Activated naive CD8-positive, alpha-beta T cell treated with anti-CD3 and anti-CD28 coated beads, Interleukin-2, amount 10 ng/mL, durations not matched to agents 7 days and 5 days (primary cell): Measurements from ENCODE around the gene RRM2. TPM values are rescaled to one million over a fixed set of nuclear protein-coding genes. Genes with fewer than 3 reads are reported as not detected.

Experiments used
- ATAC-seq: fragments of 150-1000 bp; cut with Tn5 transposase; one replicate; pipeline ENCODE4 v1.10.0; 2021; ENCODE audit warnings: low read depth, moderate library complexity
- POLR2A ChIA-PET: fragments of 350-600 bp; sonication (Branson Sonifier 250); formaldehyde crosslinking; loops from one replicate; lab custom pipeline; 2021; ENCODE audit warnings: antibody characterized with exemption; lab: Charles Lee
- DNase-seq: peaks from one replicate; pipeline ENCODE4 v3.0.0; 2021
- H3K27ac Mint-ChIP-seq: one replicate; pipeline ENCODE4 v1.8.0; 2022; ENCODE audit warnings: mild to moderate bottlenecking, mixed read lengths
- H3K27me3 Mint-ChIP-seq: one replicate; pipeline ENCODE4 v1.8.0; 2022; ENCODE audit warnings: mild to moderate bottlenecking, moderate library complexity, mixed read lengths
- H3K36me3 Mint-ChIP-seq: one replicate; pipeline ENCODE4 v1.8.0; 2021; ENCODE audit warnings: mild to moderate bottlenecking, mixed read lengths
- H3K4me1 Mint-ChIP-seq: one replicate; pipeline ENCODE4 v1.8.0; 2021; ENCODE audit warnings: mixed read lengths
- H3K4me3 Mint-ChIP-seq: one replicate; pipeline ENCODE4 v1.8.0; 2022; ENCODE audit warnings: mild to moderate bottlenecking, moderate library complexity, mixed read lengths
- H3K9me3 Mint-ChIP-seq: one replicate; pipeline ENCODE4 v1.8.0; 2021; ENCODE audit warnings: mixed read lengths
- total RNA-seq, 2 experiments: library from RNA; stranded (reverse); gene quantifications; one replicate each; pipeline ENCODE4 v1.2.3, GENCODE V29; 2021

Gene RRM2
- total RNA-seq, 2 experiments from 2014 or later = 320 to 355 TPM

- no peaks in the 10 kb centered on the region for H3K27me3 Mint-ChIP-seq
- H3K4me3 Mint-ChIP-seq = peak overlapping the region; percentile 93
- no peaks in the 10 kb centered on the region for H3K9me3 Mint-ChIP-seq
- POLR2A ChIA-PET = interaction anchor here (0.5 to 2.9 kb wide), 5 partner anchors 8 to 284 kb away, joined by 3 to 15 read pairs (median 6); no protein-coding TSS in a partner anchor
- H3K36me3 Mint-ChIP-seq = peaks cover 70% of the 10 kb centered on the region
- DNase-seq = no peak
- ATAC-seq = no peak
- peaks cover 53% of the 10 kb centered on the region for H3K4me1 Mint-ChIP-seq
- no peak overlapping the region for H3K27ac Mint-ChIP-seq
Observed at GRCh38 chr2:10126632-10127026, 4.1 kb downstream of the RRM2 start.

DNA sequence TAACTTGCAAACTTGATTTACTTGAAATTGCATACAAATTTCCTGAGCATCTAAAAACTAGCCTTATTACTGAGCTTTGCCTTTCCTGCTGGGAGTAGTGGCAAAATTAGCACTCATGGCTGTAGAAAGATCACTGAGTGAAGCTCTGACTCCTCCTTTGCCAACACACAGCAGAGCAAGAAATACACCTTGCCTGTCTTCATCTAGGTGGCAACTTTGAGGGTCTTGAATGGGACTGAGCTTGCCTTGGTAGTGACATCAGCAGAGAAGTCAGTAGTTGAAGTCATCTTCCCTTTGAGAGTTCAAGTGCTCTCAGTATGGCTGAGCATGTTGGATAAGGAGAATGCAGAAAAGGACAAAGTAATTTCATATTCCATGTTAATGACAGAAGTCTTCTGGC is 5.9 kb downstream of the RRM2 start:
- POLR2A ChIA-PET = interaction anchor here (0.8 to 2.0 kb wide), 4 partner anchors 10 to 296 kb away, joined by 3 to 12 read pairs (median 6); no protein-coding TSS in a partner anchor
- Mint-ChIP-seq H3K9me3 (no peaks in the 10 kb centered on the region), H3K27ac (peak overlapping the region; percentile 56), H3K4me1 (peaks cover 62% of the 10 kb centered on the region), H3K36me3 (peaks cover 71% of the 10 kb centered on the region), H3K27me3 (no peaks in the 10 kb centered on the region), H3K4me3 (peak overlapping the region; percentile 93)
- DNase-seq (no peak), ATAC-seq (no peak)

GRCh38 chr2:10129490-10129889 is 7.0 kb downstream of the RRM2 start:
- peaks cover 61% of the 10 kb centered on the region for H3K4me1 Mint-ChIP-seq
- no peaks in the 10 kb centered on the region for H3K9me3 Mint-ChIP-seq
- peaks cover 64% of the 10 kb centered on the region for H3K36me3 Mint-ChIP-seq
- POLR2A ChIA-PET = interaction anchor here (1.6 to 2.0 kb wide), 2 partner anchors 12 to 57 kb away, joined by 4 to 12 read pairs; no protein-coding TSS in a partner anchor
- no peaks in the 10 kb centered on the region for H3K27me3 Mint-ChIP-seq
- H3K27ac Mint-ChIP-seq = no peak overlapping the region
- DNase-seq = no peak
- no peak for ATAC-seq
- peak overlapping the region; percentile 93 for H3K4me3 Mint-ChIP-seq

DNA sequence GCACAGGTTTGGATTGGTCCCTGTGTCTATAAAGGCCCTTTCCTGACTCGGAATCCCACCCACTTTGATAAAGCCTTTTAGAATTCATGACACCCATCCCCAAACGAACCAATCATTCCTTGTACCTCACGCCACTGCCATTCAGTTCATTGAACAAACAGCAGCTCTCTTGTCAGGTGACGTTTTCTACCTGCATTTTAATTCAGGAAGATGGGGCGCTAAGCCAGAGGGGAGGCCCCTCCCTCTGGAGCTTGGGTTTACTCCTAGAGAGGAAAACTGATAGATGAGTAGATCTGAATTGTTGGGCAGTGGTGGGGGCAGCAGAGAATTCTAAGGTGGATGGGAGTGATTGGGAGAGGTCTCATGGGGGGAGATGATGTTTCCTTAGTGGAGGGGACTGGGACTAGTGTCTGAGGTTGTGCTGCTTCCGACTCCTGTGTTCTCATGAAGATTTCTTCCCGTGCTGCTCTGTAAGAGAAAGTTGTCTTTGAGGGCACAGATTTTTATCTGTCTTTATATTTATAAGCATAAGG is 9.6 kb downstream of the RRM2 start:
- Mint-ChIP-seq H3K4me1 (peaks cover 46% of the 10 kb centered on the region), H3K36me3 (peaks cover 52% of the 10 kb centered on the region)
- POLR2A ChIA-PET = interaction anchor here (1.3 to 2.0 kb wide), 4 partner anchors 8 to 13 kb away, joined by 3 to 5 read pairs (median 4); partner anchors contain the start of gene RRM2

GRCh38 chr2:10132596-10132995 is 10.1 kb downstream of the RRM2 start:
- no peak for DNase-seq
- ATAC-seq = no peak
- Mint-ChIP-seq H3K9me3 (no peaks in the 10 kb centered on the region), H3K4me1 (peaks cover 42% of the 10 kb centered on the region), H3K27ac (peak overlapping the region; percentile 79), H3K27me3 (no peaks in the 10 kb centered on the region), H3K36me3 (peaks cover 49% of the 10 kb centered on the region), H3K4me3 (no peak overlapping the region)
- POLR2A ChIA-PET = interaction anchor here (1.3 to 2.0 kb wide), 5 partner anchors 8 to 60 kb away, joined by 3 to 5 read pairs (median 4); partner anchors contain the start of gene RRM2

More for the DNA sequence above, 9.6 kb downstream of the RRM2 start:
- no peak for ATAC-seq
- no peaks in the 10 kb centered on the region for H3K9me3 Mint-ChIP-seq
- peak overlapping the region; percentile 79 for H3K27ac Mint-ChIP-seq
- no peaks in the 10 kb centered on the region for H3K27me3 Mint-ChIP-seq
- DNase-seq = no peak
- no peak overlapping the region for H3K4me3 Mint-ChIP-seq

DNA sequence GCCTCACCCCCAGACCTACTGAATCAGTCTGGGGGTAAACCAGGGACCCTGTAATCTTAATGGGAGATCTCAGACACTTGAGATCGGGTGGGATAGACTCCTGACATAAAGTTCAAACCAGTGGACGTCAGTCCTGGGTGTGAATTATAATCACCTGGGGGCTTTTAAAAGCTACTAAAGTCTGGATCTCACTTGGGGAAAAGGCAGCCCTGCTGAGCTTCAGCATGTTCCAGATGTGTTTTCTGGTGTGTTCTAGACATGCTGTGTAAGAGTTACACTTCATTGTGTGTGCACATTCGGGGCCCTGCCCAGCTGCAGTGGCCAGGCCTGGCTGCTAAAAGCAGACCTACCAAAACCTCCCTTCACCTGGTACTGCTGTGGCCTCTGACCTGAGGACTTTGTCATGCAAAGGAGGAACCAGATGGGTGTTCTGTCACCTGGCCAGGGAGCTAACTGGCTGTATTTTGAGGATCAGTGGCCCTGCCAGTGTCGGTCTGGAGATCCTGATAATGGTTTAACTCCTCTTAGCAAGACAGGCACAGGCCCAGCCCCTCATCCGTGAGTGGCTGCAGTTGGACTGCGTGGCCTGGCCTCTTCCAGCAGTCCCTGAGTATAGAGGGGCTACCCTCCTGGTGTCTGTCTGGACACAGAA is 10.6 kb downstream of the RRM2 start:
- Mint-ChIP-seq H3K36me3 (peaks cover 47% of the 10 kb centered on the region), H3K27me3 (no peaks in the 10 kb centered on the region), H3K9me3 (no peaks in the 10 kb centered on the region), H3K27ac (peak overlapping the region; percentile 24), H3K4me1 (peaks cover 39% of the 10 kb centered on the region), H3K4me3 (no peak overlapping the region)
- DNase-seq = no peak
- POLR2A ChIA-PET = interaction anchor here (0.6 to 2.0 kb wide), 7 partner anchors 9 to 326 kb away, joined by 3 to 5 read pairs (median 4); partner anchors contain the start of gene RRM2
- ATAC-seq = no peak

GRCh38 chr2:10135296-10136089 is 13.0 kb downstream of the RRM2 start:
- no peaks in the 10 kb centered on the region for H3K9me3 Mint-ChIP-seq
- no peak overlapping the region for H3K4me3 Mint-ChIP-seq
- POLR2A ChIA-PET = interaction anchor here (0.7 to 2.1 kb wide), 3 partner anchors 10 to 273 kb away, joined by 3 to 15 read pairs (median 5); no protein-coding TSS in a partner anchor
- ATAC-seq (no peak), DNase-seq (no peak)
- peak overlapping the region; percentile 50 for H3K27ac Mint-ChIP-seq
- H3K36me3 Mint-ChIP-seq = peaks cover 32% of the 10 kb centered on the region
- H3K27me3 Mint-ChIP-seq = no peaks in the 10 kb centered on the region
- H3K4me1 Mint-ChIP-seq = peaks cover 30% of the 10 kb centered on the region

DNA sequence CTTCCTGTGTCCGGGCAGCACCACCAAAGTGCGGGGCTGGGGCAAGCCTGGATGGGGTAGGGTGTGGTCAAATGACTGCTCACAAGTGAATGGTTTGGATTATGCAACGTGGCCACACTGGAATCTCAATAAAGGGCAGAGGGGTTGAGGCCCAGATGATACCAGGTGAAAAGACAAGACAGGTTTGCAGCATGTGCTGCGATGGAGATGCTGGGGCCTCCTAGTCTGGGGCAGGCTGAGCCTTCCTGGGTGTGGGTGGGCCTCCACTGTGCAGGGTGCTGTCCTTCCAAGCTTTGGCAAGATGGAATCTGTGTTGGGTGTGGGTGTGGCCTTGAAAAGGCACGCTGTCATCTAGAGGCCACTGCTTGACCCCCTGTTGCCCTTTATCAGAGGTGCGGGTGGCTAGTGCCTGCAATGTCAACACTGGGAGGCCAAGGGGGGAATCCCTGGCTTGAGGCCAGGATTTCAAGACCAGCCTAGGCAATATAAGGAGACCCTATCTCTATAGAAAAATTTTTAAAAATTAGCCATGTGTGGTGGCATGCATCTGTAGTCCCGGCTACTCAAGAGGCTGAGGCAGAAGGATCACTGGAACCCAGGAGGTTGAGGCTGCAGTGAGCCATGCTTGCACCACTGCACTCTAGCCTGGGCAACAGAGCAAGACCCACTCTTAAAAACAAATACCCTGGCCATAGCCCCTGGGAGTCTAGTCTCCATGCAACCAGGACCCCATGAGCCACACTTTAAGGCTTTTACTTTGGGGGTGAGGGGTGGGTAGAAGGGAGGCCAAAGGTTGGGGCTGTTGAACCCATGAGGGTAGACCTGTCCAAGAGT is 13.8 kb downstream of the RRM2 start:
- Mint-ChIP-seq H3K27ac (peak overlapping the region; percentile 50), H3K4me1 (peaks cover 33% of the 10 kb centered on the region)

GRCh38 chr2:10137053-10137843 is 14.7 kb downstream of the RRM2 start:
- no peak for DNase-seq
- no peak overlapping the region for H3K27ac Mint-ChIP-seq
- H3K4me1 Mint-ChIP-seq = peaks cover 36% of the 10 kb centered on the region

More for the DNA sequence above, 13.8 kb downstream of the RRM2 start:
- no peak overlapping the region for H3K4me3 Mint-ChIP-seq
- H3K36me3 Mint-ChIP-seq = peaks cover 28% of the 10 kb centered on the region
- POLR2A ChIA-PET = interaction anchor here (0.5 to 1.7 kb wide), 4 partner anchors 11 to 272 kb away, joined by 3 to 5 read pairs (median 4); no protein-coding TSS in a partner anchor
- no peak for ATAC-seq
- H3K27me3 Mint-ChIP-seq = no peaks in the 10 kb centered on the region
- DNase-seq = no peak
- no peaks in the 10 kb centered on the region for H3K9me3 Mint-ChIP-seq

GRCh38 chr2:10139536-10139935 is 17.0 kb downstream of the RRM2 start:
- Mint-ChIP-seq H3K36me3 (peaks cover 40% of the 10 kb centered on the region), H3K27me3 (no peaks in the 10 kb centered on the region), H3K9me3 (no peaks in the 10 kb centered on the region), H3K4me1 (peaks cover 40% of the 10 kb centered on the region), H3K4me3 (no peak overlapping the region), H3K27ac (no peak overlapping the region)
- POLR2A ChIA-PET = interaction anchor here (1.0 to 1.2 kb wide), 2 partner anchors 9 to 67 kb away, joined by 5 read pairs; no protein-coding TSS in a partner anchor
- ATAC-seq (no peak), DNase-seq (no peak)

More at GRCh38 chr2:10137053-10137843, 14.7 kb downstream of the RRM2 start:
- POLR2A ChIA-PET = interaction anchor here (0.5 to 1.0 kb wide), 2 partner anchors 47 to 311 kb away, joined by 4 to 5 read pairs; partner anchors contain the start of gene ODC1
- H3K27me3 Mint-ChIP-seq = no peaks in the 10 kb centered on the region
- H3K36me3 Mint-ChIP-seq = peaks cover 30% of the 10 kb centered on the region
- no peak overlapping the region for H3K4me3 Mint-ChIP-seq
- H3K9me3 Mint-ChIP-seq = no peaks in the 10 kb centered on the region
- ATAC-seq = no peak

DNA sequence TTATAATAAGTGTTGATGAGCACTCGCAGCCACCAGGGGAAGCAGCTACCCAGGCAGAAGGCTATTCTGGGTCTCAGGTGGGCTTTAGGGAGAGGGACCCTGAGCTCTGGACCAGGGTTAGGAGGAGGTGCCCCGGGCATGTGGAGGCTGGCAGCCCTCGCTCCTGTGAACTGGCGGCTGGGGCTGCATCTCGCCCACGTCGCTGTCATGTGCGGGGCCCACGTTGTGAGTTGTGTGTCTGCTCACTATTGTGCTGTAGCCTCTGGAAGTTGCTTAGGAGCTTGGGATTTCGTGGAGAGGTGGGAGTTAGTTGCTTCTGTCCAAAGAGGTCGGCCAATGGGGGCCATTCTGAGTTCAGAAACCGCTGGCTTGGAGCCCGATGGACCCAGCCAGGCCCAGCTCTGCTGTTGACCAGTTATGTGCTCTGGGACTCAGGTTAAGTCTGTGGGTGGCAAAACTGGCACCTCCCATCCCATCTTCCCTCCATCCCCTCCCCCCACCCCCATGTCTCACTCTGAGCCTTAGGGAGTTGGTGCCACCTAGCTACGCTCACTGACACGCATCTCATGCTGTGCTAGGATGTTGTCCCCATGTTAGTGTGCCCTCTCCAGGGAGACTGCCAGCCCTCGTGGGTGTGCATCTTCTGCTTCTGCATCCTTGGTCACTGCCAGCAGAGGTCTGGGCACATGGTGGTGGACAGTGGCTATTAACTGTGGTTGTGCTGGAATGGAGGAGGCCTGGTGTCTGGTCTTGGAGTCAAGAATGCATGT is 18.5 kb downstream of the RRM2 start:
- H3K27me3 Mint-ChIP-seq = no peaks in the 10 kb centered on the region
- no peak for ATAC-seq
- POLR2A ChIA-PET = interaction anchor here (0.7 to 3.2 kb wide), 9 partner anchors 8 to 307 kb away, joined by 3 to 12 read pairs (median 4); partner anchors contain the start of genes ODC1 and RRM2
- no peaks in the 10 kb centered on the region for H3K9me3 Mint-ChIP-seq
- H3K27ac Mint-ChIP-seq = peak overlapping the region; percentile 89
- peaks cover 35% of the 10 kb centered on the region for H3K4me1 Mint-ChIP-seq
- peak overlapping the region; percentile 72 for H3K4me3 Mint-ChIP-seq
- H3K36me3 Mint-ChIP-seq = peaks cover 33% of the 10 kb centered on the region
- DNase-seq = no peak
